B cell (primary cell): ENCODE data around the gene KCNK13.

ENCODE experiments used
- EZH2 ChIP-seq: IDR thresholded peaks from 2 replicates; pipeline ENCODE4 v1.6.1; 2012; ENCODE audit warnings: borderline replicate concordance, low read depth, mild to moderate bottlenecking, moderate library complexity, low read length; ENCODE audit not compliant: insufficient read depth, poor library complexity, severe bottlenecking
- TF ChIP-seq, protein P1 (sequence below): fragments of 200-600 bp; IDR thresholded peaks from one replicate; pipeline ENCODE4 v1.8.0; 2022; ENCODE audit warnings: antibody characterized with exemption, mild to moderate bottlenecking

DNA sequence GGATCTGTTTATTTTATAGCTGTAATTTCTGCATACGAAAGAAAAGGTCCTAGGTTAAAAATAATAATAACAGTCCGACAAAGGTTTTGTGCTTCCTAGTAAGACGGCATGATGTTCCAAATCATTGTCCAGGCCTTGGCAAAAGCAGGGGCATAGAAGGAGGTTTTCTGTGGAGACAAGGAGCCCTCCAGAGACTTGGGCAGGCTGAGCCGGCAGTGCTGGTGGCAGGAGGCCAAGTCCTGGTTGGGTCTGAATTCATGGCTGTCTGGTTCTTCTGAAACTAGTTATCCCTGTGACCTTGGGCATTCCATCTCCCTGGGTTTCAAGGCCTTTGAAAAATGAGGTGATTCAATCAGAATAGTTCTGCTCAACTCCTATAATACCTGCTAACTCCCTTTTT lies 44.0 kb downstream of the KCNK13 start:
- TF ChIP-seq, protein P1, sequence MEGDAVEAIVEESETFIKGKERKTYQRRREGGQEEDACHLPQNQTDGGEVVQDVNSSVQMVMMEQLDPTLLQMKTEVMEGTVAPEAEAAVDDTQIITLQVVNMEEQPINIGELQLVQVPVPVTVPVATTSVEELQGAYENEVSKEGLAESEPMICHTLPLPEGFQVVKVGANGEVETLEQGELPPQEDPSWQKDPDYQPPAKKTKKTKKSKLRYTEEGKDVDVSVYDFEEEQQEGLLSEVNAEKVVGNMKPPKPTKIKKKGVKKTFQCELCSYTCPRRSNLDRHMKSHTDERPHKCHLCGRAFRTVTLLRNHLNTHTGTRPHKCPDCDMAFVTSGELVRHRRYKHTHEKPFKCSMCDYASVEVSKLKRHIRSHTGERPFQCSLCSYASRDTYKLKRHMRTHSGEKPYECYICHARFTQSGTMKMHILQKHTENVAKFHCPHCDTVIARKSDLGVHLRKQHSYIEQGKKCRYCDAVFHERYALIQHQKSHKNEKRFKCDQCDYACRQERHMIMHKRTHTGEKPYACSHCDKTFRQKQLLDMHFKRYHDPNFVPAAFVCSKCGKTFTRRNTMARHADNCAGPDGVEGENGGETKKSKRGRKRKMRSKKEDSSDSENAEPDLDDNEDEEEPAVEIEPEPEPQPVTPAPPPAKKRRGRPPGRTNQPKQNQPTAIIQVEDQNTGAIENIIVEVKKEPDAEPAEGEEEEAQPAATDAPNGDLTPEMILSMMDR, result no peak
- no peak for TF ChIP-seq EZH2
